ENCODE data around the gene PSMA6. TPM values are rescaled to one million over a fixed set of nuclear protein-coding genes. Genes with fewer than 3 reads are reported as not detected.
"Not testable (repeated sequence)": the region's sequence is repeated elsewhere in the genome, so short reads cannot be mapped to it uniquely, and the experiment has no call there.

The PSMA6 gene
- total and polyA plus RNA-seq, 4 donors, result 91.6 to 174 (median 103) TPM

GRCh38 chr14:35359655-35360054, 67.5 kb downstream of the PSMA6 start:
- intact Hi-C loops (cut with DNase I); H3K4me1 ChIP-seq (ENCODE audit: control insufficient read depth in 1 of 2, insufficient read depth in 2 of 2, low read length in 2 of 2); H3K4me3 ChIP-seq (ENCODE audit: low read length in 2 of 2); H3K36me3 ChIP-seq (ENCODE audit: control insufficient read depth in 1 of 2, insufficient read depth in 2 of 2, low read length in 1 of 2); H3K27me3 ChIP-seq (ENCODE audit: control insufficient read depth in 1 of 2, insufficient read depth in 2 of 2, low read length in 1 of 2); ATAC-seq (ENCODE audit: low FRiP score); H3K9me3 ChIP-seq (ENCODE audit: control insufficient read depth, low read length); H3K27ac ChIP-seq (ENCODE audit: low read depth in 1 of 2, low read length in 2 of 2): not testable (repeated sequence)
- peak in 1 of 2 donors; percentile 1 for DNase-seq
- WGBS, 2 donors, result 86 to 92% methylated on average over 7 of the region's 7 CpGs

- WGBS, 2 donors, result 93 to 94% methylated on average over 8 of the region's 8 CpGs
- H3K36me3 ChIP-seq (ENCODE audit: control insufficient read depth in 1 of 2, insufficient read depth in 2 of 2, low read length in 1 of 2), result no peaks in the 10 kb centered on the region
Observed at GRCh38 chr14:35361141-35361480, 68.9 kb downstream of the PSMA6 start.

GRCh38 chr14:35362450-35362849, 70.3 kb downstream of the PSMA6 start:
- no peaks in the 10 kb centered on the region for H3K36me3 ChIP-seq (ENCODE audit: control insufficient read depth in 1 of 2, insufficient read depth in 2 of 2, low read length in 1 of 2)
- ATAC-seq (ENCODE audit: low FRiP score) (no peak), DNase-seq (peak; percentile 18 to 22)

More at GRCh38 chr14:35361141-35361480, 68.9 kb downstream of the PSMA6 start:
- H3K4me1 ChIP-seq (ENCODE audit: control insufficient read depth in 1 of 2, insufficient read depth in 2 of 2, low read length in 2 of 2), result no peaks in the 10 kb centered on the region
- no peak overlapping the region for H3K27ac ChIP-seq (ENCODE audit: low read depth in 1 of 2, low read length in 2 of 2)
- no peak for ATAC-seq (ENCODE audit: low FRiP score)
- intact Hi-C loops (cut with DNase I), result no loop called here
- H3K9me3 ChIP-seq (ENCODE audit: control insufficient read depth, low read length), result no peaks in the 10 kb centered on the region
- peak in 1 of 2 donors; percentile 51 for DNase-seq
- no peak overlapping the region for H3K4me3 ChIP-seq (ENCODE audit: low read length in 2 of 2)
- H3K27me3 ChIP-seq (ENCODE audit: control insufficient read depth in 1 of 2, insufficient read depth in 2 of 2, low read length in 1 of 2), result no peaks in the 10 kb centered on the region

GRCh38 chr14:35362911-35363374, 70.8 kb downstream of the PSMA6 start:
- intact Hi-C loops (cut with DNase I), result no loop called here

More at GRCh38 chr14:35362450-35362849, 70.3 kb downstream of the PSMA6 start:
- intact Hi-C loops (cut with DNase I), result no loop called here
- WGBS, 2 donors, result 42 to 51% methylated on average over 3 of the region's 3 CpGs
- Histone ChIP-seq H3K27me3 (ENCODE audit: control insufficient read depth in 1 of 2, insufficient read depth in 2 of 2, low read length in 1 of 2) (no peaks in the 10 kb centered on the region), H3K9me3 (ENCODE audit: control insufficient read depth, low read length) (no peaks in the 10 kb centered on the region), H3K27ac (ENCODE audit: low read depth in 1 of 2, low read length in 2 of 2) (no peak overlapping the region), H3K4me1 (ENCODE audit: control insufficient read depth in 1 of 2, insufficient read depth in 2 of 2, low read length in 2 of 2) (no peaks in the 10 kb centered on the region), H3K4me3 (ENCODE audit: low read length in 2 of 2) (no peak overlapping the region)

GRCh38 chr14:35365130-35366055, 73.2 kb downstream of the PSMA6 start:
- H3K9me3 ChIP-seq (ENCODE audit: control insufficient read depth, low read length), result no peaks in the 10 kb centered on the region
- intact Hi-C loops (cut with DNase I), result no loop called here
- no peaks in the 10 kb centered on the region for H3K27me3 ChIP-seq (ENCODE audit: control insufficient read depth in 1 of 2, insufficient read depth in 2 of 2, low read length in 1 of 2)
- ATAC-seq (ENCODE audit: low FRiP score), result peak; percentile 86
- H3K4me1 ChIP-seq (ENCODE audit: control insufficient read depth in 1 of 2, insufficient read depth in 2 of 2, low read length in 2 of 2), result no peaks in the 10 kb centered on the region
- no peaks in the 10 kb centered on the region for H3K36me3 ChIP-seq (ENCODE audit: control insufficient read depth in 1 of 2, insufficient read depth in 2 of 2, low read length in 1 of 2)
- H3K4me3 ChIP-seq (ENCODE audit: low read length in 2 of 2), result no peak overlapping the region
- DNase-seq, result peak; percentile 92 to 94
- WGBS, 2 donors, result 55 to 58% methylated on average over 13 of the region's 13 CpGs
- H3K27ac ChIP-seq (ENCODE audit: low read depth in 1 of 2, low read length in 2 of 2), result peak overlapping the region in 1 of 2 donors; percentile 55

More at GRCh38 chr14:35362911-35363374, 70.8 kb downstream of the PSMA6 start:
- Histone ChIP-seq H3K27me3 (ENCODE audit: control insufficient read depth in 1 of 2, insufficient read depth in 2 of 2, low read length in 1 of 2) (no peaks in the 10 kb centered on the region), H3K9me3 (ENCODE audit: control insufficient read depth, low read length) (no peaks in the 10 kb centered on the region), H3K4me1 (ENCODE audit: control insufficient read depth in 1 of 2, insufficient read depth in 2 of 2, low read length in 2 of 2) (no peaks in the 10 kb centered on the region), H3K4me3 (ENCODE audit: low read length in 2 of 2) (no peak overlapping the region), H3K27ac (ENCODE audit: low read depth in 1 of 2, low read length in 2 of 2) (no peak overlapping the region), H3K36me3 (ENCODE audit: control insufficient read depth in 1 of 2, insufficient read depth in 2 of 2, low read length in 1 of 2) (no peaks in the 10 kb centered on the region)
- DNase-seq, result peak; percentile 22 to 32
- 81 to 85% methylated on average over 25 of the region's 25 CpGs for WGBS, 2 donors
- no peak for ATAC-seq (ENCODE audit: low FRiP score)

- H3K27ac ChIP-seq (ENCODE audit: low read depth in 1 of 2, low read length in 2 of 2), result peak overlapping the region in 1 of 2 donors; percentile 34
- intact Hi-C loops (cut with DNase I), result no loop called here
- H3K36me3 ChIP-seq (ENCODE audit: control insufficient read depth in 1 of 2, insufficient read depth in 2 of 2, low read length in 1 of 2), result no peaks in the 10 kb centered on the region
- ATAC-seq (ENCODE audit: low FRiP score) (peak; percentile 16), DNase-seq (peak; percentile 85)
- no peaks in the 10 kb centered on the region for H3K9me3 ChIP-seq (ENCODE audit: control insufficient read depth, low read length)
- no peaks in the 10 kb centered on the region for H3K27me3 ChIP-seq (ENCODE audit: control insufficient read depth in 1 of 2, insufficient read depth in 2 of 2, low read length in 1 of 2)
- no peaks in the 10 kb centered on the region for H3K4me1 ChIP-seq (ENCODE audit: control insufficient read depth in 1 of 2, insufficient read depth in 2 of 2, low read length in 2 of 2)
- no peak overlapping the region for H3K4me3 ChIP-seq (ENCODE audit: low read length in 2 of 2)
- WGBS, 2 donors, result 81 to 83% methylated on average over 12 of the region's 12 CpGs
Observed at GRCh38 chr14:35366056-35366451, 73.9 kb downstream of the PSMA6 start.

GRCh38 chr14:35366521-35366976, 74.4 kb downstream of the PSMA6 start:
- ATAC-seq (ENCODE audit: low FRiP score) (no peak), DNase-seq (peak; percentile 29 to 76)
- intact Hi-C loops (cut with DNase I), result no loop called here
- Histone ChIP-seq H3K27me3 (ENCODE audit: control insufficient read depth in 1 of 2, insufficient read depth in 2 of 2, low read length in 1 of 2) (no peaks in the 10 kb centered on the region), H3K36me3 (ENCODE audit: control insufficient read depth in 1 of 2, insufficient read depth in 2 of 2, low read length in 1 of 2) (no peaks in the 10 kb centered on the region), H3K4me1 (ENCODE audit: control insufficient read depth in 1 of 2, insufficient read depth in 2 of 2, low read length in 2 of 2) (no peaks in the 10 kb centered on the region), H3K9me3 (ENCODE audit: control insufficient read depth, low read length) (peaks cover 1% of the 10 kb centered on the region), H3K27ac (ENCODE audit: low read depth in 1 of 2, low read length in 2 of 2) (no peak overlapping the region), H3K4me3 (ENCODE audit: low read length in 2 of 2) (no peak overlapping the region)
- WGBS, 2 donors, result 94 to 97% methylated on average over 8 of the region's 8 CpGs

- WGBS, 2 donors, result 97 to 100% methylated on average over 5 of the region's 5 CpGs
- H3K4me1 ChIP-seq (ENCODE audit: control insufficient read depth in 1 of 2, insufficient read depth in 2 of 2, low read length in 2 of 2), result no peaks in the 10 kb centered on the region
- intact Hi-C loops (cut with DNase I), result no loop called here
- no peak overlapping the region for H3K4me3 ChIP-seq (ENCODE audit: low read length in 2 of 2)
- H3K9me3 ChIP-seq (ENCODE audit: control insufficient read depth, low read length), result peaks cover 1% of the 10 kb centered on the region
- no peak overlapping the region for H3K27ac ChIP-seq (ENCODE audit: low read depth in 1 of 2, low read length in 2 of 2)
- H3K27me3 ChIP-seq (ENCODE audit: control insufficient read depth in 1 of 2, insufficient read depth in 2 of 2, low read length in 1 of 2), result no peaks in the 10 kb centered on the region
- no peak for ATAC-seq (ENCODE audit: low FRiP score)
- no peaks in the 10 kb centered on the region for H3K36me3 ChIP-seq (ENCODE audit: control insufficient read depth in 1 of 2, insufficient read depth in 2 of 2, low read length in 1 of 2)
- DNase-seq, result peak; percentile 39 to 47
Observed at GRCh38 chr14:35367056-35367372, 74.8 kb downstream of the PSMA6 start.

Measured in aorta (tissue), 5 donors.